ENCODE data around the gene RPRD1B. TPM values are rescaled to one million over a fixed set of nuclear protein-coding genes. Genes with fewer than 3 reads are reported as not detected.

The RPRD1B gene
- total RNA-seq, 1 donor from 2014 or later = 37.7 TPM

- Mint-ChIP-seq H3K36me3 (peaks cover 26% of the 10 kb centered on the region), H3K4me1 (peaks cover 35% of the 10 kb centered on the region), H3K27me3 (ENCODE audit: insufficient read depth, low read depth) (peaks cover 4% of the 10 kb centered on the region), H3K9me3 (peaks cover 2% of the 10 kb centered on the region), H3K27ac (peak overlapping the region; percentile 97), H3K4me3 (peak overlapping the region; percentile 98)
- Histone ChIP-seq H3K4me1 (peaks cover 27% of the 10 kb centered on the region), H3F3A (ENCODE audit: low read depth) (no peaks in the 10 kb centered on the region), H3K36me3 (peaks cover 12% of the 10 kb centered on the region), H3K9ac (peak overlapping the region; percentile 90), H2AFZ (replicated peaks) (peak overlapping the region; percentile 94), H4K20me1 (ENCODE audit: low read depth) (no peaks in the 10 kb centered on the region), H3K9me3 (ENCODE audit: low read depth) (no peaks in the 10 kb centered on the region), H3K27me3 (no peaks in the 10 kb centered on the region), H3K4me2 (peak overlapping the region; percentile 91), H3K27ac (no peak overlapping the region), H3K4me3 (peak overlapping the region; percentile 80), H3K79me2 (ENCODE audit: low read depth) (peaks cover 96% of the 10 kb centered on the region)
- no peak for DNase-seq (ENCODE audit: low spot score)
- TF ChIP-seq CTCF (IDR thresholded peaks at IDR 0.05) = no peak
- no peak for TF ChIP-seq EZH2 (IDR thresholded peaks at IDR 0.05)
- TF ChIP-seq EZH2phosphoT487 (IDR thresholded peaks at IDR 0.05) = no peak
Observed at GRCh38 chr20:38034108-38034649, 633 bp downstream of the RPRD1B start.

- Histone ChIP-seq H3K4me1 (peaks cover 27% of the 10 kb centered on the region), H3K79me2 (ENCODE audit: low read depth) (peaks cover 96% of the 10 kb centered on the region), H4K20me1 (ENCODE audit: low read depth) (peaks cover 1% of the 10 kb centered on the region), H3K9me3 (ENCODE audit: low read depth) (no peaks in the 10 kb centered on the region), H2AFZ (replicated peaks) (no peak overlapping the region), H3K4me2 (peak overlapping the region; percentile 91), H3K9ac (peak overlapping the region; percentile 90), H3K36me3 (peaks cover 13% of the 10 kb centered on the region), H3K27me3 (no peaks in the 10 kb centered on the region), H3K4me3 (peak overlapping the region; percentile 80), H3F3A (ENCODE audit: low read depth) (no peaks in the 10 kb centered on the region), H3K27ac (no peak overlapping the region)
- peak overlapping the region; percentile 28 for H3K27ac Mint-ChIP-seq
- DNase-seq (ENCODE audit: low spot score) = no peak
- TF ChIP-seq CTCF (IDR thresholded peaks at IDR 0.05) = no peak
- H3K4me1 Mint-ChIP-seq = peaks cover 35% of the 10 kb centered on the region
- H3K36me3 Mint-ChIP-seq = peaks cover 23% of the 10 kb centered on the region
- H3K9me3 Mint-ChIP-seq = no peaks in the 10 kb centered on the region
- H3K27me3 Mint-ChIP-seq (ENCODE audit: insufficient read depth, low read depth) = peaks cover 4% of the 10 kb centered on the region
- peak overlapping the region; percentile 98 for H3K4me3 Mint-ChIP-seq
Observed at GRCh38 chr20:38034961-38035360, 1.4 kb downstream of the RPRD1B start.

- H3K9me3 ChIP-seq (ENCODE audit: low read depth) = no peaks in the 10 kb centered on the region
- Mint-ChIP-seq H3K27ac (no peak overlapping the region), H3K4me3 (peak overlapping the region; percentile 62), H3K36me3 (peaks cover 18% of the 10 kb centered on the region), H3K9me3 (no peaks in the 10 kb centered on the region), H3K4me1 (peaks cover 30% of the 10 kb centered on the region), H3K27me3 (ENCODE audit: insufficient read depth, low read depth) (peaks cover 4% of the 10 kb centered on the region)
- no peak for TF ChIP-seq EZH2 (IDR thresholded peaks at IDR 0.05)
- no peak for TF ChIP-seq CTCF (IDR thresholded peaks at IDR 0.05)
- no peak for TF ChIP-seq EZH2phosphoT487 (IDR thresholded peaks at IDR 0.05)
- no peaks in the 10 kb centered on the region for H3F3A ChIP-seq (ENCODE audit: low read depth)
- peaks cover 13% of the 10 kb centered on the region for H4K20me1 ChIP-seq (ENCODE audit: low read depth)
- H3K4me2 ChIP-seq = no peak overlapping the region
- no peak overlapping the region for H3K9ac ChIP-seq
- H3K27me3 ChIP-seq = no peaks in the 10 kb centered on the region
- no peak overlapping the region for H3K27ac ChIP-seq
- no peak overlapping the region for H3K4me3 ChIP-seq
- no peak overlapping the region for H2AFZ ChIP-seq (replicated peaks)
- peaks cover 21% of the 10 kb centered on the region for H3K36me3 ChIP-seq
- peaks cover 96% of the 10 kb centered on the region for H3K79me2 ChIP-seq (ENCODE audit: low read depth)
- peaks cover 24% of the 10 kb centered on the region for H3K4me1 ChIP-seq
- no peak for DNase-seq (ENCODE audit: low spot score)
Observed at GRCh38 chr20:38036366-38036765, 2.8 kb downstream of the RPRD1B start.
